NT2/D1 (cell line): ENCODE data around the gene EGFLAM.

Experiments used
- DNase-seq: peaks from one replicate; pipeline ENCODE4 v3.0.0-alpha.2; 2011; ENCODE audit warnings: low read depth, low spot score
- H3K27me3 ChIP-seq: 2 replicates; pipeline ENCODE4 v1.6.0; 2011; ENCODE audit warnings: mild to moderate bottlenecking; ENCODE audit not compliant: insufficient read length, insufficient read depth
- H3K36me3 ChIP-seq: 2 replicates; pipeline ENCODE4 v1.6.1; 2011; ENCODE audit warnings: mild to moderate bottlenecking, low read length, mixed read lengths; ENCODE audit not compliant: insufficient read depth, insufficient read length
- H3K4me1 ChIP-seq: 2 replicates; pipeline ENCODE4 v1.5.1; 2011; ENCODE audit not compliant: insufficient read depth, insufficient read length
- H3K4me3 ChIP-seq: 2 replicates; pipeline ENCODE4 v1.5.1; 2011; ENCODE audit warnings: low read depth; ENCODE audit not compliant: insufficient read length
- H3K9ac ChIP-seq: 2 replicates; pipeline ENCODE4 v1.6.0; 2011; ENCODE audit warnings: low read depth; ENCODE audit not compliant: insufficient read length
- H3K9me3 ChIP-seq: 2 replicates; pipeline ENCODE4 v1.5.1; 2011; ENCODE audit warnings: mild to moderate bottlenecking, low read length; ENCODE audit not compliant: insufficient read depth
- SUZ12 ChIP-seq: IDR thresholded peaks from 2 replicates; pipeline ENCODE4 v1.6.1; 2011; ENCODE audit not compliant: insufficient read length, insufficient read depth; ENCODE audit errors: extremely low read depth
- YY1 ChIP-seq: IDR thresholded peaks from 2 replicates; pipeline ENCODE4 v1.6.1; 2011; ENCODE audit not compliant: insufficient read length, insufficient read depth
- ZNF274 ChIP-seq: IDR thresholded peaks from 2 replicates; pipeline ENCODE4 v1.6.1; 2011; ENCODE audit warnings: mild to moderate bottlenecking, low read depth, low read length

The EGFLAM gene

DNA sequence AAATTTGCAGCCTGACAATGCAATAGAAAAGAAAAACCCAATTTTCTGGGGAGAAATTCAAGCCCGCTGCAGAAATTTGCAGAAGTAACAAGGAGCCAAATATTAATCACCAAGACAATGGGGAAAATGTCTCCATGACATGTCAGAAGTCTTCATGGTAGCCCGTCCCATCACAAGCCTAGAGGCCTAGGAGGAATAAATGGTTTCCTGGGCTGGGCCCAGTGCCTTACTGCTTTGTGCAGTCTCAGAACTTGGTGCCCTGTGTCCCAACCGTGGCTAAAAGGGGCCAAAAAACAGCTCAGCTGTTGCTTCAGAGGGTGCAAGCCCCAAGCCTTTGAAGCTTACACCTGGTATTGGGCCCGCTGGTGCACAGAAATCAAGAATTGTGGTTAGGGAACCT is 23.6 kb upstream of the EGFLAM start:
- DNase-seq, result no peak
- no peaks in the 10 kb centered on the region for H3K4me1 ChIP-seq

DNA sequence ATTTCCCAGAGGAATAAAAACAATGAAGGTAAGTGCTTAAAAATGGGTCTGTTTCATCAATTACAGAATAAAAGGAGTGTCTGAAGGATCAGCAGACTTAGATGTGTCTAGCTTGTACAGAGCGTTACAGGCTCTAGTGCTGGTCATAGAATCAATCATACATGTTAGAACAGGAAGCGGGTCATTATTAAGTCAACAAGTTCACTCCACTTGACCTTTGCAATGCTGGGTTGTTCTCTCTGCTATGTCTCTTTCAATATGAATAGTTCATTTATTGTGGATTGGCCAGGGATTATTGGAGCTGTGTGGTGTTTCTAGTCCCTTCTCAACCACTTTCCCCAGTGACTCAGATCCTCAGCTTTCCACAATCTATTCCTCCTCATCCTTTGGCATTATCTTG is 20.7 kb upstream of the EGFLAM start:
- no peaks in the 10 kb centered on the region for H3K4me1 ChIP-seq
- no peaks in the 10 kb centered on the region for H3K27me3 ChIP-seq
- H3K9me3 ChIP-seq, result peaks cover 8% of the 10 kb centered on the region; the same call in 1 of the 2 replicates
- no peak overlapping the region for H3K4me3 ChIP-seq
- TF ChIP-seq ZNF274 (no peak), YY1 (no peak), SUZ12 (no peak)
- no peak overlapping the region for H3K9ac ChIP-seq
- H3K36me3 ChIP-seq, result no peaks in the 10 kb centered on the region
- no peak for DNase-seq

More for the DNA sequence above, 23.6 kb upstream of the EGFLAM start:
- Histone ChIP-seq H3K9ac (no peak overlapping the region), H3K27me3 (no peaks in the 10 kb centered on the region), H3K9me3 (peaks cover 8% of the 10 kb centered on the region; the same call in 1 of the 2 replicates), H3K36me3 (no peaks in the 10 kb centered on the region), H3K4me3 (no peak overlapping the region)
- no peak for TF ChIP-seq ZNF274
- TF ChIP-seq SUZ12, result no peak
- TF ChIP-seq YY1, result no peak

DNA sequence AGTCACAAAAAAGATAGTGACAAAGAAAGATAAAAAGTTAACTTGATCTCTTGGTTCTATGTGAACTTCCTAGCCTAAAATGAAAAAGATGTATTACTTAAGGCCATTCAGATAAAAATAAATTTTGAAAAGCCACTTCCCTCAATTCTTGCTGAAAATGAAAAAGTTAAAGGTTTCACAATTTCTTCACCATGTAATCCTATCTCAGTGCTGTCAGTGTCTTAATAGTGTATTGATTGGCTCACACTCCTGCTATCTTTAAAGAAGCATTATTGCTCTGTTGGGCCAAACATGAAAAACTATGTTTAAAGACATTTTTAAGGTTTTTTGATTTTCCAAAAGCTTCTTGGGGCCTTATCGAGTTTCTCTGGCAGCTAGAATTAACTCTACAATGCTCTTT is 18.1 kb upstream of the EGFLAM start:
- no peak for DNase-seq
- Histone ChIP-seq H3K9me3 (peaks cover 2% of the 10 kb centered on the region; the same call in 1 of the 2 replicates), H3K9ac (no peak overlapping the region), H3K4me3 (no peak overlapping the region), H3K4me1 (no peaks in the 10 kb centered on the region), H3K36me3 (no peaks in the 10 kb centered on the region), H3K27me3 (no peaks in the 10 kb centered on the region)
- no peak for TF ChIP-seq ZNF274
- TF ChIP-seq YY1, result no peak
- no peak for TF ChIP-seq SUZ12

DNA sequence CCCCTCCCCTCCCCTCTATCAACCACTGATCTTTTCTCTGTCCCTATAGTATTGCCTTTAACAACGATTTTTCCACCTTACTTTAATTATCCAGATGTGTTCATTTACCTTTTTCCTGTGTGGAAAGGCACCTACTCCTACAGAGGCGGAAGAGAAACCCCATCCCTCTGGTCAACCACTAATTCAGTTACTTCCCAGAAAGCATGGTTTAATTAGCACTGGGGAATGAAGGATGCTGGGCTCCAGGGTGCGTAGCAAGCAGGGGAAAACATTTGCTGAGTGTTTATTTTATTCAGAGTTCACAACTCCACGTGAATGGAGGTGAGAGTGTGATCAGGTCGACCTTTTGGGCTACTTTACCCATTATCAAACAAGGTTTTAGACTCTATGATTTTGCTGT is 16.7 kb upstream of the EGFLAM start:
- H3K9me3 ChIP-seq, result no peaks in the 10 kb centered on the region
- no peak for TF ChIP-seq SUZ12
- TF ChIP-seq YY1, result no peak
- TF ChIP-seq ZNF274, result no peak
- H3K4me3 ChIP-seq, result no peak overlapping the region
- no peaks in the 10 kb centered on the region for H3K36me3 ChIP-seq
- no peaks in the 10 kb centered on the region for H3K4me1 ChIP-seq
- no peak overlapping the region for H3K9ac ChIP-seq
- no peak for DNase-seq
- H3K27me3 ChIP-seq, result no peaks in the 10 kb centered on the region

DNA sequence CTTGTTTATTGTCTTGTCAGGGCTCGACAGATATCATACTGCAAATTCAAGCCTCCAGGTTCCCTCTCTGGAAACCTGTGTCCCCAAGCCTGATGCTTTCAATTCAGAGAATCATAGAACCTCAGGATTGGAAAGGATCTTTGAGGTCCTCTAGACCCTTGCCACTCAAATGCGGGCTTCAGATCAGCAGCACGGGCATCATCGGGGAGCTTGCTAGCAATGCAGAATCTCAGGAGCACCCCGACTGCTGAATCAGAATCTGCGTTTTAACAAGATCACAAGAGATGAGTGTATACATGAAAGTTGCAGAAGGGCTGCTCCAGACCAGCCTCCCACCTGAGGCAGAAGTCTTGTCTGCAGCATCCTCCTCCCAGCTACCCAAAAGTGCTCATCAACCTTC is 13.1 kb upstream of the EGFLAM start:
- H3K9ac ChIP-seq, result no peak overlapping the region
- no peak for DNase-seq
- H3K4me1 ChIP-seq, result no peaks in the 10 kb centered on the region
- no peak overlapping the region for H3K4me3 ChIP-seq
- H3K36me3 ChIP-seq, result no peaks in the 10 kb centered on the region
- no peaks in the 10 kb centered on the region for H3K27me3 ChIP-seq
- TF ChIP-seq ZNF274 (no peak), SUZ12 (no peak), YY1 (no peak)
- no peaks in the 10 kb centered on the region for H3K9me3 ChIP-seq

DNA sequence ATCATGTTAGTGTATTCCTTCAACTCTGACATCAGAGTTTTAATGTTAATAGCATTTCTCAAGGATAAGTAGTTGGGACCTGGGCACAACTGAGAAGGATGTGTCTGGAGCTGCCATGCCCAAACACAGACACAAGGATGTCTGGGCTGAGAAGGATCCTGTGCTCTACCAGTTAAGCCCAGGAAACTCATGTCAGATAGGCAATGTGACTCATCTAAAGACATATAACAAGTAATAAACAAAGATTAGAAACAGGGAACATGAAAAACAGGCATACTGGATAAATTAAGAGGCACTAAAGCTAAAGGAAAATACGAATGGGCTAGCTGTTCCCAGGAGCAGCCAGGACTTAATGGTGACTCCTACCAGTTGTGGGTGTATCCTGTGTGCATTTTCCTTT is 9.1 kb upstream of the EGFLAM start:
- H3K36me3 ChIP-seq, result no peaks in the 10 kb centered on the region
- H3K4me1 ChIP-seq, result no peaks in the 10 kb centered on the region
- no peak overlapping the region for H3K4me3 ChIP-seq
- TF ChIP-seq ZNF274 (no peak), SUZ12 (no peak), YY1 (no peak)
- DNase-seq, result no peak
- no peaks in the 10 kb centered on the region for H3K27me3 ChIP-seq
- H3K9me3 ChIP-seq, result 0 out of 2 replicates have a peak, but pooled peaks cover 12% of the 10 kb centered on the region
- H3K9ac ChIP-seq, result no peak overlapping the region

DNA sequence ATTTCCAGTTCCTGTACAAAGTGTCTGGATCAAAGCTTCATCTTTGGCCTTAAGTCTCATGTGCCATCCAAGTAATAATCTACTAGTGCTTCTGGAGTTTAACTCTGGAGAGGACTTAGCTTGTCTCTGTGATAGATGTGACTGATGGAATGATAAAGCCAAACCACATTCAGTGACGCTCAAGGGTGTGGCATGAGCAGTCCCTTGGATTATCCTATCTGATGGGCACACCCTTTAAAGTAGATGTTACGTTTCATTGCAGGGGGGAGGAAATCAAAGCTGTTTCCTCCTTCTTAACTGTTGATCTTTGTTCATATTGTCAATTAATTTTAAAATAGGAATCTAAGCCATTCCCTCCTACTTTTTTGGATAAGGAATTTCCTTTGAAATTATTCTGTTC is 8.5 kb upstream of the EGFLAM start:
- Histone ChIP-seq H3K9me3 (0 out of 2 replicates have a peak, but pooled peaks cover 12% of the 10 kb centered on the region), H3K27me3 (peaks cover 2% of the 10 kb centered on the region), H3K4me1 (no peaks in the 10 kb centered on the region), H3K9ac (no peak overlapping the region), H3K36me3 (no peaks in the 10 kb centered on the region), H3K4me3 (no peak overlapping the region)
- TF ChIP-seq ZNF274 (no peak), SUZ12 (no peak), YY1 (no peak)
- no peak for DNase-seq

DNA sequence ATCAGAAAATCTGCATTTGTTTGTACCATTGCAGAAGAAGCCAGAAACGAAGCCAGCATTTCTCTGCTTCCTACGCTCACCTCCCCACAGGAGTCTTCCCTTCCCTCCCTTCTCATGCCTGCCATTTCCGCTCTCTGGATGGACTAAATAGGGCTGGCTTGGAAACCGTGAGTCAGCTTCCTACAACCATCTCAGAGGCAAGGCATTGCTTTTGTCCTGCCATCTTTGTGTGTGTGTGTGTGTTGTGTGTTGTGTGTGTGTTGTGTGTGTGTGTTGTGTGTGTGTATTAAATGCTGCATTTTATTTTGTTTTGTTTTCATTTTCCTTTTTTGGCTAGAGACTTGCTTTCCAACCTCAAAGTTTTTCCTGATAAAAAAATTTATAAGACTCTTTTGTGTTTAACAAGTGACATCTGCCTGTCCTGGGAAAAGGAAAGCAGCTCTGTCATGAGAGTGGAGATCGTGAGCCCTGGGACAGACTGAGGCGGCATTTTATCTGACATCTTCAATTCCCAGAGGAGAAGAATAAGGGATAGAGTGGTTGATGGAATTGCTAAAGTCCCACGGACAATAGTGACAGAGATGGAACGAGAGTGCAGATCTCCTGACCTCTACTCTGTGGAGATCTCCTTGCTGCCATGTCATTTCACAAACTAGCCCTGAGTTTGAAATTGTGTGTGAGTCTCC is 7.5 kb upstream of the EGFLAM start:
- no peaks in the 10 kb centered on the region for H3K36me3 ChIP-seq
- no peaks in the 10 kb centered on the region for H3K4me1 ChIP-seq
- DNase-seq, result no peak
- no peak overlapping the region for H3K9ac ChIP-seq
- H3K27me3 ChIP-seq, result peaks cover 13% of the 10 kb centered on the region
- 0 out of 2 replicates have a peak, but pooled peaks cover 12% of the 10 kb centered on the region for H3K9me3 ChIP-seq
- no peak overlapping the region for H3K4me3 ChIP-seq
- TF ChIP-seq ZNF274, result no peak
- no peak for TF ChIP-seq SUZ12
- TF ChIP-seq YY1, result no peak
